ENCODE measurements around the gene RNF145. TPM values are rescaled to one million over a fixed set of nuclear protein-coding genes. Genes with fewer than 3 reads are reported as not detected.

RNF145 gene
- total RNA-seq, 1 experiment from 2014 or later: 13.7 TPM

DNA sequence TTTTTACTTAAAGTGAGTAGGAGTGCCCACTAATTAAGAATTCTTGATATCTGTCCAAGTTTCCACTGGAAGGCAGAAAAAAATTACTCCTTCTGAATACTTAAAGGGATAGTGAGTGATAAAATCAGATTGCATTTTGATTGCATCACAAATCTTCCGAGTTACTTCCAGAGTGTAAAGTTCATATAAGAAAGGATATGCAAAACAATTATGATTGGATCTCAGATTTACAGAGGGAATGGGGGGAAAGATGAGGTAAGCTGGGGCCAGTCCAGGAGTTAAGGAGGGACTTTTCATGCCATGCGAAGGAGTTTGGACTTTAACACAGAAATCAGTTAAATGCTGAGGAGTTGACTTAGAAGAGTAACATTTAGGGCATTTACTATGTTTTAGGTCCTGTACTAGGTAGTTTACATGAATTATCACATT, 9.3 kb upstream of the RNF145 start:
- POLR2A ChIA-PET (ENCODE audit: unreplicated experiment): no interaction called here
- H3K27ac ChIP-seq (ENCODE audit: low read length): no peak overlapping the region
- no peaks in the 10 kb centered on the region for H3K36me3 ChIP-seq (ENCODE audit: low read depth, low read length)
- no peaks in the 10 kb centered on the region for H3K27me3 ChIP-seq (ENCODE audit: low read length)
- no peak overlapping the region for H3K4me2 ChIP-seq (ENCODE audit: low read length)
- no peaks in the 10 kb centered on the region for H3K9me3 ChIP-seq (ENCODE audit: low read length)
- H4K20me1 ChIP-seq (ENCODE audit: low read length): no peaks in the 10 kb centered on the region
- H3K9ac ChIP-seq (ENCODE audit: low read length): no peak overlapping the region
- H3F3A ChIP-seq (ENCODE audit: low read length, unreplicated experiment): no peaks in the 10 kb centered on the region
- CTCF ChIA-PET: no interaction called here
- no peak for TF ChIP-seq EZH2phosphoT487 (IDR thresholded peaks at IDR 0.05; ENCODE audit: borderline replicate concordance, low read length)
- no peak for TF ChIP-seq EZH2 (IDR thresholded peaks at IDR 0.05; ENCODE audit: low read length, unreplicated experiment)
- TF ChIP-seq, protein P1, sequence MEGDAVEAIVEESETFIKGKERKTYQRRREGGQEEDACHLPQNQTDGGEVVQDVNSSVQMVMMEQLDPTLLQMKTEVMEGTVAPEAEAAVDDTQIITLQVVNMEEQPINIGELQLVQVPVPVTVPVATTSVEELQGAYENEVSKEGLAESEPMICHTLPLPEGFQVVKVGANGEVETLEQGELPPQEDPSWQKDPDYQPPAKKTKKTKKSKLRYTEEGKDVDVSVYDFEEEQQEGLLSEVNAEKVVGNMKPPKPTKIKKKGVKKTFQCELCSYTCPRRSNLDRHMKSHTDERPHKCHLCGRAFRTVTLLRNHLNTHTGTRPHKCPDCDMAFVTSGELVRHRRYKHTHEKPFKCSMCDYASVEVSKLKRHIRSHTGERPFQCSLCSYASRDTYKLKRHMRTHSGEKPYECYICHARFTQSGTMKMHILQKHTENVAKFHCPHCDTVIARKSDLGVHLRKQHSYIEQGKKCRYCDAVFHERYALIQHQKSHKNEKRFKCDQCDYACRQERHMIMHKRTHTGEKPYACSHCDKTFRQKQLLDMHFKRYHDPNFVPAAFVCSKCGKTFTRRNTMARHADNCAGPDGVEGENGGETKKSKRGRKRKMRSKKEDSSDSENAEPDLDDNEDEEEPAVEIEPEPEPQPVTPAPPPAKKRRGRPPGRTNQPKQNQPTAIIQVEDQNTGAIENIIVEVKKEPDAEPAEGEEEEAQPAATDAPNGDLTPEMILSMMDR (conservative IDR thresholded peaks at IDR 0.05; ENCODE audit: low read depth, low read length): no peak
- H3K4me1 ChIP-seq (ENCODE audit: insufficient read depth, low read length): no peaks in the 10 kb centered on the region
- H3K9me2 ChIP-seq (replicated peaks; ENCODE audit: low read length): no peaks in the 10 kb centered on the region
- H2AFZ ChIP-seq (ENCODE audit: low read length): no peak overlapping the region
- DNase-seq (no peak), ATAC-seq (no peak)
- H3K4me3 ChIP-seq (ENCODE audit: low read length): no peak overlapping the region
- intact Hi-C loops (cut with micrococcal nuclease): no loop called here
- no TSS peak for BruUV-seq (replicated peaks)
- no peaks in the 10 kb centered on the region for H3K79me2 ChIP-seq (ENCODE audit: low read length)

DNA sequence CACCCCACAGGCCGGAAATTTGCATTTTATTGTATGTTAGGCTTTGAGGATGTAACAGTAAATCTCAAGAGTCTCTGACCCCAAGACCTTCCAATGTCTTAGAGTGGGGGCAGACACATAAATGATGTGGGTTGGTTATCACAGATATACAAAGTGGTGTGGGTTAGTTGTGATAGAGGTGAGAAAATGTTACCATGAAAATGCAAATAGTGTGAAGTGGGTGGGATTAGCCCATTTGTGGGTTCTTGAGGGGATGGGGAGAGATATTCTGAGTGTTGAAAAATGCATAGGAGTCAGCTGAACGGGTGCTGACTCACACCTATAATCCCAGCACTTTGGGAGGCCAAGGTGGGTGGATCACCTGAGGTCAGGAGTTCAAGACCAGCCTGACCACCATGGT, 7.9 kb upstream of the RNF145 start:
- H3K4me3 ChIP-seq (ENCODE audit: low read length): no peak overlapping the region
- ChIA-PET CTCF (no interaction called here), POLR2A (ENCODE audit: unreplicated experiment) (no interaction called here)
- H3K27ac ChIP-seq (ENCODE audit: low read length): no peak overlapping the region
- ATAC-seq (no peak), DNase-seq (no peak)
- H3K36me3 ChIP-seq (ENCODE audit: low read depth, low read length): no peaks in the 10 kb centered on the region
- no peaks in the 10 kb centered on the region for H3K79me2 ChIP-seq (ENCODE audit: low read length)
- H3K9me2 ChIP-seq (replicated peaks; ENCODE audit: low read length): no peaks in the 10 kb centered on the region
- H3K4me1 ChIP-seq (ENCODE audit: insufficient read depth, low read length): no peaks in the 10 kb centered on the region
- no peaks in the 10 kb centered on the region for H3K9me3 ChIP-seq (ENCODE audit: low read length)
- no peak overlapping the region for H3K4me2 ChIP-seq (ENCODE audit: low read length)
- no TSS peak for BruUV-seq (replicated peaks)
- H3K27me3 ChIP-seq (ENCODE audit: low read length): no peaks in the 10 kb centered on the region
- H3F3A ChIP-seq (ENCODE audit: low read length, unreplicated experiment): no peaks in the 10 kb centered on the region
- TF ChIP-seq, protein P1 (conservative IDR thresholded peaks at IDR 0.05; ENCODE audit: low read depth, low read length): no peak
- no peak for TF ChIP-seq EZH2phosphoT487 (IDR thresholded peaks at IDR 0.05; ENCODE audit: borderline replicate concordance, low read length)
- TF ChIP-seq EZH2 (IDR thresholded peaks at IDR 0.05; ENCODE audit: low read length, unreplicated experiment): no peak
- H4K20me1 ChIP-seq (ENCODE audit: low read length): no peaks in the 10 kb centered on the region
- intact Hi-C loops (cut with micrococcal nuclease): no loop called here
- no peak overlapping the region for H3K9ac ChIP-seq (ENCODE audit: low read length)
- H2AFZ ChIP-seq (ENCODE audit: low read length): no peak overlapping the region

DNA sequence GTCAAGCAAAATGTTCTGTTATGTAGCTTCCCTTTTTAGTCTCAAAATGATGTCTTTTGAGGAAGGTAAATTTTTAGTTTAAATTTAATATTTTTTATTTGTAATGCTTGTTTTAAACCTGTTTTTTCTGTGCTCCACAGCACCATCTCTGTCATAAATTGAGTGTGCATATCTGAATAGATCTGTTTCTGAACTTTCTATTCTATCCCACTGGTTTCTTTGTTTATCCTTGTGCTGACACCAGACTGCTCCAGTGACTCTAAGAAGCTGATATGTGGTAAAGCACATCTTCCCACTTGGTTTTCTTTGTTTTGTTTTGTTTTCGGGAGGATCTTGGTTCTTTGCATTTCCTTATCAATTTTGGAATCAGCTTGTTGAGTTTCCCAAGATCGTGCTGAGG, 7.1 kb upstream of the RNF145 start:
- ATAC-seq (no peak), DNase-seq (no peak)
- intact Hi-C loops (cut with micrococcal nuclease): no loop called here
- TF ChIP-seq, protein P1 (conservative IDR thresholded peaks at IDR 0.05; ENCODE audit: low read depth, low read length): no peak
- TF ChIP-seq EZH2 (IDR thresholded peaks at IDR 0.05; ENCODE audit: low read length, unreplicated experiment) (no peak), EZH2phosphoT487 (IDR thresholded peaks at IDR 0.05; ENCODE audit: borderline replicate concordance, low read length) (no peak)
- H3K4me1 ChIP-seq (ENCODE audit: insufficient read depth, low read length): no peaks in the 10 kb centered on the region
- ChIA-PET POLR2A (ENCODE audit: unreplicated experiment) (no interaction called here), CTCF (no interaction called here)
- H3K27me3 ChIP-seq (ENCODE audit: low read length): no peaks in the 10 kb centered on the region
- H3K4me3 ChIP-seq (ENCODE audit: low read length): no peak overlapping the region
- no peaks in the 10 kb centered on the region for H3K9me3 ChIP-seq (ENCODE audit: low read length)
- H3K9ac ChIP-seq (ENCODE audit: low read length): no peak overlapping the region
- H3K4me2 ChIP-seq (ENCODE audit: low read length): no peak overlapping the region
- H3K36me3 ChIP-seq (ENCODE audit: low read depth, low read length): no peaks in the 10 kb centered on the region
- H3K27ac ChIP-seq (ENCODE audit: low read length): no peak overlapping the region
- no peaks in the 10 kb centered on the region for H3K9me2 ChIP-seq (replicated peaks; ENCODE audit: low read length)
- no peaks in the 10 kb centered on the region for H4K20me1 ChIP-seq (ENCODE audit: low read length)
- no TSS peak for BruUV-seq (replicated peaks)
- H3F3A ChIP-seq (ENCODE audit: low read length, unreplicated experiment): no peaks in the 10 kb centered on the region
- H3K79me2 ChIP-seq (ENCODE audit: low read length): no peaks in the 10 kb centered on the region
- no peak overlapping the region for H2AFZ ChIP-seq (ENCODE audit: low read length)

Measured in PC-3 (cell line).